Ureter (tissue), 1 donor: ENCODE data around the gene SAMD4A. TPM values are rescaled to one million over a fixed set of nuclear protein-coding genes. Genes with fewer than 3 reads are reported as not detected.
A peak's percentile ranks its signal among the peaks of the same experiment; 100 is the strongest.

ENCODE experiments used
- DNase-seq: peaks from one replicate; pipeline ENCODE4 v3.0.0-alpha.2; 2020; ENCODE audit warnings: low spot score
- total RNA-seq: library from RNA; stranded (reverse); gene quantifications from one replicate; pipeline ENCODE4 v1.2.4, GENCODE V29; 2023
- donor health status: DM: yes; HTN: yes; CAD: no.

The SAMD4A gene
- total RNA-seq, 1 donor from 2014 or later = 56.6 TPM

- peak; percentile 74 for DNase-seq
These were observed 1.8 kb upstream of the SAMD4A start for GRCh38 chr14:54564868-54565784.

- DNase-seq = peak; percentile 95
These were observed 1.0 kb upstream of the SAMD4A start for GRCh38 chr14:54565785-54566409.

GRCh38 chr14:54567224-54567638 is 303 bp downstream of the SAMD4A start:
- DNase-seq = peak; percentile 54

- DNase-seq = peak; percentile 55
These were observed 972 bp downstream of the SAMD4A start for GRCh38 chr14:54567639-54568561.

- DNase-seq = peak; percentile 51
These were observed 2.1 kb downstream of the SAMD4A start for GRCh38 chr14:54568821-54569595.

- DNase-seq = no peak
These were observed 3.1 kb downstream of the SAMD4A start for GRCh38 chr14:54570047-54570446.

GRCh38 chr14:54570631-54571415 is 3.9 kb downstream of the SAMD4A start:
- DNase-seq = no peak

GRCh38 chr14:54572316-54572715 is 5.4 kb downstream of the SAMD4A start:
- no peak for DNase-seq

GRCh38 chr14:54574528-54574927 is 7.6 kb downstream of the SAMD4A start:
- no peak for DNase-seq

GRCh38 chr14:54577494-54577893 is 10.6 kb downstream of the SAMD4A start:
- no peak for DNase-seq

- no peak for DNase-seq
These were observed 11.0 kb downstream of the SAMD4A start for GRCh38 chr14:54577977-54578376.

- DNase-seq = no peak
These were observed 12.7 kb downstream of the SAMD4A start for GRCh38 chr14:54579621-54580020.

GRCh38 chr14:54580933-54581332 is 14.0 kb downstream of the SAMD4A start:
- DNase-seq = no peak

- DNase-seq = no peak
These were observed 15.4 kb downstream of the SAMD4A start for GRCh38 chr14:54582334-54582733.

GRCh38 chr14:54584097-54584496 is 17.2 kb downstream of the SAMD4A start:
- no peak for DNase-seq

GRCh38 chr14:54585214-54585613 is 18.3 kb downstream of the SAMD4A start:
- no peak for DNase-seq

GRCh38 chr14:54589076-54589475 is 22.1 kb downstream of the SAMD4A start:
- DNase-seq = no peak

- DNase-seq = no peak
These were observed 22.9 kb downstream of the SAMD4A start for GRCh38 chr14:54589843-54590242.

GRCh38 chr14:54590481-54590880 is 23.6 kb downstream of the SAMD4A start:
- DNase-seq = no peak

GRCh38 chr14:54591461-54591860 is 24.5 kb downstream of the SAMD4A start:
- DNase-seq = no peak
